M059J (cell line): ENCODE results near the gene PRKD1. TPM values are rescaled to one million over a fixed set of nuclear protein-coding genes. Genes with fewer than 3 reads are reported as not detected.

Experiments
- DNase-seq: peaks from one replicate; pipeline ENCODE4 v3.0.0-alpha.2; 2012; ENCODE audit warnings: low read depth
- total RNA-seq: library from RNA; depleted of rRNA; stranded (reverse); fragments of >200 nt; shearing (Covaris generic); gene quantifications from 2 replicates; pipeline ENCODE4 v1.2.3, GENCODE V29; 2014

PRKD1 gene
- total RNA-seq, 1 experiment from 2014 or later: 5.8 TPM

- DNase-seq: no peak
Measured at GRCh38 chr14:29838752-29839151, 88.9 kb downstream of the PRKD1 start.

GRCh38 chr14:29836395-29836794, 91.3 kb downstream of the PRKD1 start:
- no peak for DNase-seq

GRCh38 chr14:29832042-29832441, 95.6 kb downstream of the PRKD1 start:
- DNase-seq: no peak

- DNase-seq: no peak
Measured at GRCh38 chr14:29829851-29830250, 97.8 kb downstream of the PRKD1 start.

GRCh38 chr14:29823816-29824215, 103.8 kb downstream of the PRKD1 start:
- DNase-seq: no peak

GRCh38 chr14:29822430-29822709, 105.3 kb downstream of the PRKD1 start:
- DNase-seq: no peak

- DNase-seq: no peak
Measured at GRCh38 chr14:29821661-29822429, 105.8 kb downstream of the PRKD1 start.

GRCh38 chr14:29821242-29821641, 106.4 kb downstream of the PRKD1 start:
- DNase-seq: no peak

GRCh38 chr14:29820785-29821184, 106.9 kb downstream of the PRKD1 start:
- DNase-seq: no peak

GRCh38 chr14:29817767-29818405, 109.8 kb downstream of the PRKD1 start:
- DNase-seq: no peak

GRCh38 chr14:29815016-29815674, 112.5 kb downstream of the PRKD1 start:
- DNase-seq: no peak

- no peak for DNase-seq
Measured at GRCh38 chr14:29814156-29815015, 113.3 kb downstream of the PRKD1 start.

GRCh38 chr14:29810682-29811081, 117.0 kb downstream of the PRKD1 start:
- DNase-seq: peak; percentile 69

GRCh38 chr14:29810064-29810463, 117.6 kb downstream of the PRKD1 start:
- DNase-seq: no peak

- no peak for DNase-seq
Measured at GRCh38 chr14:29806124-29806517, 121.5 kb downstream of the PRKD1 start.

- DNase-seq: peak; percentile 91
Measured at GRCh38 chr14:29805415-29806123, 122.1 kb downstream of the PRKD1 start.

GRCh38 chr14:29804481-29805266, 123.0 kb downstream of the PRKD1 start:
- DNase-seq: no peak

- DNase-seq: no peak
Measured at GRCh38 chr14:29803045-29803444, 124.6 kb downstream of the PRKD1 start.

- no peak for DNase-seq
Measured at GRCh38 chr14:29802211-29802610, 125.4 kb downstream of the PRKD1 start.

GRCh38 chr14:29800961-29801360, 126.7 kb downstream of the PRKD1 start:
- no peak for DNase-seq
